HK-2 (cell line): ENCODE measurements around the gene TMEM154.
A peak's percentile ranks its signal among the peaks of the same experiment; 100 is the strongest.

Source experiments
- DNase-seq: peaks from one replicate; pipeline ENCODE4 v3.0.0-alpha.2; 2018; ENCODE audit not compliant: unreplicated experiment

TMEM154 gene

DNA sequence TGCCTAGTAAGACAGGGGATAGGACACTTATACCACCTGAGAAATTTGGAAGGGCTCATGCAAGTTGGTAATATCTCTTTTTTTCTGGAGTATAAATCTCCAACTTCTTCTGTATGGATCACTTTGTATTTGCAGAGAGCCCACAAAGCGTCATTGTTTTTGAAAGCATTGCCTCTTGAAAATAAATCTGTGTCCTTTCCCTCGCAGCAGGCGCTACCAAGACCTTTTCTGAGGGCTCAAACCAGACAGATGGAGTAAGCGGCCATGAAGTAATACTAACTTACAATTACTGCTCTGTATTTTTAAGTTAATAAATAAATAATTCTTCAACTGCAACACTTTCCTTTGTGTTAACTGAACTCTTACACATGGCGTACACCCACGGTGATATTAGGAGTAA lies 87.9 kb downstream of the TMEM154 start:
- DNase-seq, result no peak

GRCh38 chr4:152591396-152591795 lies 88.4 kb downstream of the TMEM154 start:
- no peak for DNase-seq

DNA sequence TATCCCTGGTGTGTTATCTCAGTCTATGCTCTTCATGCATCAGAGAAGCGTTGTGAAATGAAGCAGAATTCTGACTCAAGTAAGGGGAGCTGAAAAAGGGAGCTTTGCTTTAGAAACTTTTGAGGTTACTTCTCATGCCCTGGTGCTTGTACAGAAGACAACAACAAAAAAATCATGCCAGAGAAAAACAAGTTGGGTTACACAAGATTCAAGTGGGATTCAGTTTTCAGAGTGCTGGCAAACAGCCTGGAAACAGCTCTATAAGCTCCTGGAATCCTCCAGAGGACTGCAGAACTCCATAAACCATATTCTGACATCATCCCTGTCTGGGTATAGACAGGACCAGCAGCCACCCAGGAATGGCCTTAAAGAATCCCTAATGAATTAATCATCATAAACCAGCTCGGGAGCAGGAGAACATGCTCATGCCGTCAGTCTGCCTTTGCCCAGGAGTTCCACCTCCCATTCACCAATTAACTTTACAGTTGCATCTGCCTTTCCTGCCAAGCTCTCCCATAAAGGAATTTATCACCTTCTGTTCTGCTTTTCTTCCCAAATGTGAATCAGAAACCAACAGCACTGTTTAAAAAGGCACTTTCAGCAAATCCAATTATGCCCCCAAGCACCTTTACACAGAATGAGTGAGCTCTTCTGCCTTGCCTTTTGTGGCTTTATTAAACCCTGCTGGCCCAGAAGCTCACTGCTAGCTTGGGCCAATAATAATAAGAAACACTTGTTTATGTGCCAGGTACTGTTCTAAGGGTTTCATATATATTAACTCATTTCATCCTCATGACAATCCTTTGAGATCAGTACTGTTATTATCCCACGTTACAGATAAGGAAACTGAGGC lies 89.4 kb downstream of the TMEM154 start:
- DNase-seq, result peak; percentile 39

GRCh38 chr4:152588869-152589268 lies 90.9 kb downstream of the TMEM154 start:
- no peak for DNase-seq

- DNase-seq, result no peak
Measured at GRCh38 chr4:152587127-152587526, 92.7 kb downstream of the TMEM154 start.

GRCh38 chr4:152586668-152587067 lies 93.1 kb downstream of the TMEM154 start:
- no peak for DNase-seq

DNA sequence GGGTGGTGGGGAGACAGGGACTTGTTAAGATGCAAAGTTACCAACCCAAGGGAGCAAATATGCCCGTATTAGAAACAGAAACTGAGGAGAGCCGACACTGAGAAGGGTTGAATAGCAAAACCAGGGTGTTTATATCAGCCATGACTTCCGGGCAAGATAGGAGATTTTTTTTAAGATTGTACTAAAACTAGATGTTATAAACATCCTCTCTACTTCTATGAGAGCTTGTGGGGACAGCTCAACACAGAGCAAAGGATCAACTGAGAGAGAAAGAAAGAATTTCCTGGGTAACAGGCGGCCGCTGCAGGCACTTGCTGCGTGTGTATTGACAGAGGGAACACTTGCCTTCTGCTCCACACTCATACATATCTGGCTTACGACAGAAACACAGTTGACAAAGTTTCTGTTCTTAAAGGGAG lies 94.8 kb downstream of the TMEM154 start:
- no peak for DNase-seq

DNA sequence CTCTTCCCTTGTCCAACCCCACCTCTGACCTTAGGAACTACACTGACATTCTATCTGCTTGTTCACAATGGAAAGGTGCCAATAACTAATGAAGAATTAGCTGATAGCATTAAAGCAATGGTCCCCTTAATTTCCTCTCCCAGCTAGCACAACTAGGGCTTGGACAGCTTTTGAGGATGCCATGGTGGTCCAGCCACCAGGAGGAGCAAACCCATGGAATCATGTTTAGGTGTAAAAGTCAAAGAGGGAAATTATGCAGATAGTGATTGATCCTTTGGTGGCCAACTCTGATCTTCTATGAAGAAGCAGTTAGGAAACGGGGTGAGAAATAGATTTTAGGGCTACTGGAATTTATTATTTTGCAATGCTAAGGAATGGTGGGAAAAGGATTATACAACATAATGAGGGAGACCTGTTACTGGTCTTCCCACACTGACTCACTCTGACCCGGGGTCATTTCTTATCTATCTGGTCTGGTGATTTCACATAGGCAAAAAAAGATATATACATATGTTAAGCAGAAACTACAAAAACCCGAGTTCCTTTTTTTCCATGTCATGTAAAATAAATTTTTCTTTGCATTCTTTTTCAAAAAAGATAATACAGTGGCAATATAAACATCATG lies 98.1 kb downstream of the TMEM154 start:
- no peak for DNase-seq

GRCh38 chr4:152579916-152580315 lies 99.9 kb downstream of the TMEM154 start:
- DNase-seq, result no peak

- no peak for DNase-seq
Measured at GRCh38 chr4:152579107-152579764, 100.6 kb downstream of the TMEM154 start.

- DNase-seq, result no peak
Measured at GRCh38 chr4:152578670-152579069, 101.1 kb downstream of the TMEM154 start.

DNA sequence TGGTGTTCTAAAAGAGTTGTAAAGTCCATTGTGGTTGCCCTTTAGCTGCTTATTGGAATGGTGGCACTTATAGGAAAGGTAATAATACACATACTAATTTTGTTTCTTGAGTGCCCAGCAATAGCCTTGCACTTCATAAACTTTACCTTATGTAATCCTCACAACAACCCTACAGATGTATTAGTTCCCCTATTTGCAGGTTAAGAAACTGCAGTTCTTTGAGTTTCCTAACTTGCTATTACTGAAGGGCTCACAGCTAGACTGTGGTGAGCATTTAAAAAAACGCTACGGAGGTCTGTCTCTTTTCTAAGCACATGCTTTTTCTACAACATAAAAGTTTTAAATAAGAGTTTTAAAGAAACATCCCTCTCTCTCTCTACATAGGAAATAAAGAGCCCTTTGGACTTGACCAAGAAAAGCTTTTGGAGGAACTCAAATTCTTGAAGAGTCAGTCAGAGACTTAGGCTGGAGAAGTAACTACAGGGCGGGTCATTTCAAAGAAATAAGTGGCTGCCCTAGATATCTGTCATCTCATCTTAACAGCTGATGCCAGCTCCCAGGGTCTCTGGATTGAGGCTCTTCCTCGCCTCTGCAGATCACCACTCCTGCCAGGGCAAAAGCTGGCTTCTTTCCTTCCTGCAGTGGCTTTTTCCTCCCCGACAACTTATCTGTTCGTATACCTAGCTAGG lies 101.9 kb downstream of the TMEM154 start:
- DNase-seq, result no peak

GRCh38 chr4:152575533-152575932 lies 104.3 kb downstream of the TMEM154 start:
- DNase-seq, result no peak

GRCh38 chr4:152573861-152574260 lies 105.9 kb downstream of the TMEM154 start:
- no peak for DNase-seq

DNA sequence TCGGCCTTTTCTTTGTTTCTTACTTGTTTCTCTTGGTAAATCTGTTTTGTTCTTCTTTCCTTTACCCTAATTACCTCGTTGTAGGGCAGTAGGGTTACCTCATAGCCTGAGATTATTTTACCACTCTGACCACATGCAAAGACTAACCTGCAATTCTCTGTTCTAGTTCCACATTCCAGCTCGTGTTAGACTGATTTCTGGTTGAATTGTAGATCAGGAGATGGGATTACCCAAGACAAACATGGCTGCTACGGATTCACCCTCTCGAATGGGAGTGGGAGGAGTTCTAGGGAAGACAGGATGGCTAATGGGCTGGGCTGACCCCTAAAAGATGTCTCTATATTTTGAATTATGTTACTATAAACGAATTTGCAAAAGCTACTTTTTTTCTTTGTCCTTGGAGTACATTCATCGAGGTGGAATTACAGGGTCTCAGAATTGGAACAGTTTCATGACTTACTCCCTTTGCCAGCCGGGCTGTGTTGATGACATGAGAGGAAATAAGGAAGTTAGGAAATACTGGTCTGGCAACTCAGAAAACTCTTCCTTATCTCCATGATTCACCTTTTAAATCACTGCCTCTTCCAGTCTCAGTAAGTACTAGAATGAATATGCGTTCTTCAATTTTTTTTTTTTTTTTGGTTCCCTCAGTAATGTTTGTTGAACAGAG lies 107.2 kb downstream of the TMEM154 start:
- no peak for DNase-seq

- DNase-seq, result no peak
Measured at GRCh38 chr4:152571770-152572169, 108.0 kb downstream of the TMEM154 start.

DNA sequence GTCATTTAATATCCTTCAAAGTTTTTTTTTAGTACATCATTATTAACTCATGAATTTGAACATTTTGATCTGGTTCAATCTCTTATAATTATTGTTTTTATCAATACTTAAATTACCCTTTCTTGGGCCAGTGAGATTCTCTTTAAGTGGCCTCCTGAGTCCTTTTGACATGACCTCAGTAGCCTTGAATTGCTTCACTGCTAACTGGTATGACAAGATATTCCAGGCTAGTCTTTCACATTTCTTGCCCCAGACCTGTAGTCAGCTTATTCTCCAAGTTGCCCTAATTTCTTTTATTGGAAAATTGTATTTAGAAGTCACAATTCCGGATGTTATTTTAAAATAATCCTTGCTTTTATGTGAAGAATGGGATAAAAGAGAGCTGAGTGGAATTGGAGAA lies 108.5 kb downstream of the TMEM154 start:
- no peak for DNase-seq
